RPMI7951 (cell line): ENCODE data around the gene SPI1. TPM values are rescaled to one million over a fixed set of nuclear protein-coding genes. Genes with fewer than 3 reads are reported as not detected.
"Not testable (repeated sequence)": the region's sequence is repeated elsewhere in the genome, so short reads cannot be mapped to it uniquely, and the experiment has no call there.

Experiments
- DNase-seq: peaks from one replicate; pipeline ENCODE4 v3.0.0-alpha.2; 2012; ENCODE audit warnings: low read depth
- total RNA-seq: library from RNA; depleted of rRNA; stranded (reverse); fragments of >200 nt; shearing (Covaris generic); gene quantifications from 2 replicates; pipeline ENCODE4 v1.2.3, GENCODE V29; 2014; rRNA removed

The SPI1 gene
- total RNA-seq, 1 experiment from 2014 or later, result not detected

DNA sequence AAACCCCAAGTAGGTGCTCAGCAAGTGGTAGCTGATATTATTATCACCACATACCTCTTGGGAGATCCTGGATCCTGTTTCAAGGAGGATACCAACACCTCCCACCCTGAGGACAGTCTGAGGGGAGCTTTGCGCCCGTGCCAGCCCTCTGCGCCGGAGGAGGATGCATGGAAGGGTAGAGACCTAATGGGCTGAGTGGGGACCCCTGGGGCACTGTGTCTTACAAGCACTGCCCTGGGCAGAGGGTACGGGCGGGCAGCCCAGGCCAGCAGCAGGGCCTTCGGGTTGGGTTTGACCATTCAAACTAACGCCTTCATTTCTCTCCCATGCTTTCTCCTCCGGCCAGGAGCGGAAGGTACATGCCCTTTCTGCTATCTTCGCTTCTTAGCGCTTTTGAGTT lies 52.1 kb downstream of the SPI1 start:
- no peak for DNase-seq

DNA sequence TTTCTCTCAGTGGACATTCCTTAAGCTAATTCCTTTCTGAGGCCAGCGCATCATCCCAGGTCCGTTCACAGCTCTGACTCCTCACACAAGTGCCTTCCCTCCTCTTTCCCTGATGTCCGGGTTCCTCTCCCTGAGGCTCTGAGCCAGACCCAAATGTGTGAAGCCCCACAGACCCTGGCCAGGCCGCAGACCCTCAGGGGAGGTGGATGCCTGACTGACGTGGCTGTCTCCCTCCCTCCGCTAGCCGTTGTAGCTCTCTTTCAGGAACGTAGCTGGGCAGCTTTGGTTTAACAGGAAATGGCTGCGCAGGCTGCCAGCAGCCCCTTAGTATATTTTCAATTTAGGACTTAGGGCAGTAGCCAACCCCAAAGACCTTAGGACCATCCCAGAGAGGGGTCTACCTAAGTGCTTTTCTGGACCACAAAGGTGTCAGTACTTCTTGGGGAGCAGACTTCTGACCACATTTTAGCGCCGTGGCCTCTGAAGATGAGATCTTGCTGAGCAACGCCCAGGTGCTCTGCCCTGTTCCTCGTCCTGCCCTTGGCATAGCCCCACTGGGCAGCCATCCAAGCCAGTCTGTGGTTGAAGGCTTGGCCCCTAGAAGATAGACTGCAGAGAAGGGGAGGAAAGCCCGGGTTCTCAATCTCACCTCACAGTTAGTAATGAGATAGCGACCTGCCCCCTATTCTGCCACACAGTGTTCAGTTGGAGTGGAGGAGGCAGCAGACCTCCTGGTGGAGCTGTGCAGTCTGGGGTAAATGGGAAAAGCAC lies 52.9 kb downstream of the SPI1 start:
- DNase-seq, result no peak

DNA sequence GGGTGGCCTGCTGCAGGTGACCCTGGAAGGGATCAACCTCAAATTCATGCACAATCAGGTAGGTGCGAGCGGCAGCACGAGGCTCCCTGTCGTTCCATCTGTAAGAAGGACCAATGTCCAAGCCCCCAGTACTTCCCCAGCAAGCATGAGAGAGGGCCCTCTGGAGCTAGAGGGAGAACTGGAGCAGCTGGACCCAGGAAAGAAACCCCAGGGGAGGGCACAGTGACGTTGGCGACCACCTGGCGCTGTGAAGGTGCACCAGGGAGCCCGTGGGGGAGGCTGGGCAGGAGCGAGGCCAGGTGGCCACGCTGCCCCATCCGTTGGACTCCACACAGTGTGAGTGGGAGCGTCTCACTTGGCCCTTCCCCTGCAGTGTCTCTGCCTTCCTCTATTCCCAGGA lies 53.8 kb downstream of the SPI1 start:
- no peak for DNase-seq

DNA sequence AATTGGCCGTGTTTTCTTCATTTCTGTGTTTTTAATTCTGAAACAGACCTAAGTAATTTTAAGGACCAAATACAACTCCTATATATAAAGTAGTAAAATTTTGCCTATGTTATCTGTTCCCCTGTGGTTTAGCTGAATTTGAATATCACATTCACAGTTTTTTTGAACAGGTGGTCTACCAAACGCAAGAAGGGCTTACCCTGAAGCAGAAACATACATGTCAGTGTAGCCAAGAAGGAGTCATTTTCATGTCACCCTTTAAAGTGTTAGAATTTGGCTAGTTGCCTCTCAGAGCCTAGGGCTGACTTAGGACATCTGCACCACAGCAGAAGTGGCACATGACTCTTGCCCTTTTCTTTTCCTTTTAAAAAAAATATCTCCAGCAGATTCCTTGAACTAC lies 60.2 kb downstream of the SPI1 start:
- DNase-seq, result no peak

DNA sequence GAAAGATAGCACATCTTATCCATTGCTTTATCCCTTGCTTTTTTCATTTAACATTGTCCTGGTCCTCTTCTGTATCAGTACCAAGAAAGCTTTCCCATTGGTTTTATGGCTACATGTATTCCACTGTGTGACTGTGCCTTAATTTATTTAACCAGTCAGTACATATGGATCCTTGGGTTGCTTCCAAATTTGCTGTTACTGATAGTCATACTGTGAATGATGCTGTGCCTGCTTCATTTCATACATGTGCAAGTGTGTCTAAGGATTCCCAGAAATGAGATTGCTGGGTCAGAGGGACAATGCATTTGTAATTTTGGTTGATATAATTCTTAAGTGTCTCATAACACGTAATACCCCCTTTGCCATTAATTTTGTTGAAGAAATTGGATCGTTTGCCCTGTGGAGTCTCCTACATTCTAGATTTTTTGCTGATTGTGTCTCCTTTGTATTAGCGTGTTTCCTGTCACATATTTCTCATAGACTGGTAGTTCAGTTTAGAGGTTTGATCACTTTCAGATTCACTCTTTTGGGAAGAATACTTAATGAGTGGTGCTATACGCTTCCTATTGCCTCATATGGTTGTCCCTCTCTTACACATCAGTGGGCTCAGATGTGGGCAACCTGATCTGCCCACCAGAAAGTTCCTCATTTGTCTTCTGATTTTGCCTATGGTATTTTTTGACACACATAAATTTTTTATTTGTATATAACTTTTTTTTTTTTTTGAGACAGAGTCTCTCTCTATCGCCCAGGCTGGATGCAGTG lies 61.1 kb downstream of the SPI1 start:
- DNase-seq, result no peak

DNA sequence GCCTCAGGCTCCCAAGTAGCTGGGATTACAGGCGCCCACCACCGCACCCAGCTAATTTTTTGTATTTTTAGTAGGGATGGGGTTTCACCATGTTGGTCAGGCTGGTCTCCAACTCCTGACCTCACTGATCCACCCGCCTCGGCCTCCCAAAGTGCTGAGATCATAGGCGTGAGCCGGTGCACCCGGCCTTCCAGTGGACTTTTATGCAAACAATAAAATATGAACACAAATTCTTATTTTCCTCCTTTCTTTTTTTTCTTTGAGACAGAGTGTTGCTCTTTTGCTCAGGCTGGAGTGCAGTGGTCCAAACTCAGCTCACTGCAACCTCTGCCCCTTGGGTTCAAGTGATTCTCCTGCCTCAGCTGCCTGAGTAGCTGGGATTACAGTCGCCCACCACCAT lies 61.8 kb downstream of the SPI1 start:
- DNase-seq, result not testable (repeated sequence)

DNA sequence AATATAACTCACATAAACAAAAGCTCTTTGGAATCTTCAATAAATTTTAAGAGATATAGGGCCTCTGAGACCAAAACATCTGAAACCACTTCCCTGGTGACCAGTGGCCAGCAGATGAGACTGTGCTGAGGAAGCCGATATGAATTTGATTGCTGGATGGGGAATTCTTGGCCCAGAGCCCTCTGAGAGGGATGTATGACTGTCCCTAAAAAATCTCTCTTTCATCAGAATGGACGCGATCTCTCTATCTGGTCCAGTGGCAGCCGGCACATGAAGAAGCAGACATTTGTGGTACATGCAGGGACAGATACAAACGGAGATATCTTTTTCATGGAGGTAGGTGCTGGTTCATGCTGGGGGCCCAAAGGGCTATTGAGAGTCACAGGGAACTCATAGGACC lies 63.4 kb downstream of the SPI1 start:
- DNase-seq, result no peak

DNA sequence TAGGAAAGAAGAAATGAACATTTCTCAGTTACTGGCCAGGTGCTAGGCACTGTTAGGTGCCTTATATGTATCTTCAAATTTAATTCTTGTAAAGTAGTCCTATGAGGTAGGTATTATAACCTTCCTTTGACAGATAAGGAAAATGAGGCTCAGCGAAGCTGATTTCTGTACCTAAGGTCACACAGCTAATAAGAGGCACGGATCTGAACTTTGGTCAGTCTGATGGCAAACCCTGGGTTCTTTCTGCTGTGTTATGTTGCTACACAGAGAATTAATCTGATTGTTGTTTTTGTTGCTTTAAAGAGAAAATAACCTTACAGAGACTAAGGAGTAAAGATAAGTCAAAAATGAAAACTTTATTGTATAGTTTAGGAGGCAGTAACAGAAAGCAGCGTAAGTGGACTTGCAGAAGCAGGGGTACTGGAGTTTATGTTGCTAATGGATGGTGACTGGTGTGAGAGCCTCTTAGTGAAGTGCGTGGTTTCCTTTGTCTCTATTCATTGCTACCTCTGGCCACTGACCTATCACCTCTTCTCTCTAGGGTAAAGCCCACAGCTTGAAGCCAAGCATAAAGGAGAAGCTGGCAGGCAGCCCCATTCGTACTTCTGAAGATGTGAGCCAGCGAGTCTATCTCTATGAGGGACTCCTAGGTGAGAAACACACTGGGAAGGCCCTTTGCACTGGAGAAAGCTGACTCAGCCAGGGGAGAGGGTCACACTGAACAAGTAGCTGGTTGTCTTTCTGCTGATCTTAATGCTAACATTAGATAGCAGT lies 70.1 kb downstream of the SPI1 start:
- no peak for DNase-seq

DNA sequence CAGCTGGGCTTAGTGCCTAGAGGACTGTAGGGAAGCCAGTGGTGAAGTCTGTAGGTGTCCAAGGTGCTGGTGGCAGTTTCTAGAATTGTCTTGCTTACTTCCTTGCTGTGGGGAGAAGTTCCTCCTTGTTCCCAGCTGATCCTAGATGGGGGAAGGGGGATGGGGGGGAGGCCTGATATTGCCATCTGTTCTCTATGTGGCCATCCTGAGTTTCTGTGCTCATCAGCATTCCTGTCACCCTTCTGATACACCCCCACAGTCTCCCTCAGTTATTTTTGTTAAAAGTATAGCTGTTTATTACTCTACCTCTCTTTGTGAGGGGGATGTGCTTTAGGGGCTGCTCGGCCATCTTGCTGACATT lies 71.9 kb downstream of the SPI1 start:
- no peak for DNase-seq

DNA sequence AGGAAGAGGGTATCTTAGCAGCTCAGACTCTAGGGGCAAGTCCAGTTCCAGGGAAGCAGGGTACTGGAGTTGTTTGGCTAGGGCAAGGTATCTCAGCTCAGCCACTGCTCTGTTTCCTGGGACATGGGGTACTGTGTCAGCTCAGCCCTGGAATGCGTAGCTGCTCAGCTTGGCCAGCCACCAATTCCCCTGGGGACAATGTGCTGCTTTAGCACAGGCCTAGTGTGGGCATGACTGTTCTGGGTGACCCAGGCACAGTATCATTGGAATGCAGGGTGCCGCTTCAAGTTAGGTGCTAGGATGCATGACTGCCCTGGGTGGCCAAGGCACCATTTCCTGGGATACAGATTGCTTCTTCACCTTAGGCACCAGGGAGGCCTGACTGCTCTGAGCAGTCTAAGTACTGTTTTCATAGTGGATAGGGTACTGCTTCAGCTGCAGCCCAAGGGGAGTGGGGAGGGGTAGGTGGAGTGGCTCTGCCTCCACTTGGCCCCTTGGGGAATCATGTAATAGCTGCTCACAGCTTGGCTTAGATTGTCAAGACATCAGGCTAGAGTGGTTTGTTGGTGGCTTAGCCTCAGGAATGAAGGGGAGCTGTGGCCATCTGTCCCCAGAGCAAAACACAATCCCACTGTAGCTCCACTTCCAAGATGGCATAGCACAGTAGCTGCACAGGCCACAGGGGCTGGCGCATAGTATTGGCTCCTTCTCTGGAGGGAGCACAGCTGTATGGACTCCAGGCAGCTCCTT lies 72.4 kb downstream of the SPI1 start:
- DNase-seq, result peak; percentile 22

Other genes with a start within 250 kb of the SPI1 start
- gene ARFGAP2, start 201.7 kb downstream of the SPI1 start, total RNA-seq, result 63.4 and 74.5 TPM in 2 replicates
- 19.8 and 22.7 TPM in 2 replicates for gene PACSIN3, start 192.1 kb downstream of the SPI1 start, total RNA-seq
- gene DDB2, start 163.6 kb downstream of the SPI1 start, total RNA-seq, result 22.7 and 35.0 TPM in 2 replicates
- gene ACP2, start 129.7 kb downstream of the SPI1 start, total RNA-seq, result 27.1 and 39.9 TPM in 2 replicates
- gene NR1H3, start 120.6 kb downstream of the SPI1 start, total RNA-seq, result 7.9 and 8.4 TPM in 2 replicates
- gene MADD, start 108.4 kb downstream of the SPI1 start, total RNA-seq, result 13.5 and 17.0 TPM in 2 replicates
- not detected in 2 replicates for gene MYBPC3, start 25.8 kb downstream of the SPI1 start, total RNA-seq
- 39.2 and 55.2 TPM in 2 replicates for gene SLC39A13, start 30.0 kb upstream of the SPI1 start, total RNA-seq
- 179 and 223 TPM in 2 replicates for gene PSMC3, start 47.9 kb upstream of the SPI1 start, total RNA-seq
- gene RAPSN, start 70.6 kb upstream of the SPI1 start, total RNA-seq, result not detected in 2 replicates
- gene CELF1, start 174.6 kb upstream of the SPI1 start, total RNA-seq, result 45.6 and 52.5 TPM in 2 replicates
- gene PTPMT1, start 187.1 kb upstream of the SPI1 start, total RNA-seq, result 86.9 and 103 TPM in 2 replicates
- 19.9 and 20.3 TPM in 2 replicates for gene KBTBD4, start 200.4 kb upstream of the SPI1 start, total RNA-seq
- gene NDUFS3, start 200.5 kb upstream of the SPI1 start, total RNA-seq, result 78.8 and 95.5 TPM in 2 replicates
- not detected in 2 replicates for gene FAM180B, start 208.1 kb upstream of the SPI1 start, total RNA-seq
- not detected in 2 replicates for gene C1QTNF4, start 215.9 kb upstream of the SPI1 start, total RNA-seq